Measurements from ENCODE around the gene TMEM212. TPM values are rescaled to one million over a fixed set of nuclear protein-coding genes. Genes with fewer than 3 reads are reported as not detected.

The TMEM212 gene
- total and polyA plus RNA-seq, 2 of the 13 experiments (the other 11 are each of a cell fraction or from before 2014, with no cell fraction given) = not detected

- TF ChIP-seq ZNF772 (CRISPR knock-in tag; IDR thresholded peaks at IDR 0.05) = 0 out of 2 replicates have a peak, but pooled peaks have one; percentile 67
- TF ChIP-seq SIX4 (CRISPR knock-in tag; IDR thresholded peaks at IDR 0.05) = peak; percentile 88
- peak; percentile 100 for TF ChIP-seq FOXA3 (CRISPR knock-in tag; IDR thresholded peaks at IDR 0.05)
- TF ChIP-seq CBX5 (CRISPR knock-in tag; IDR thresholded peaks at IDR 0.05; ENCODE audit: borderline replicate concordance) = peak; percentile 36; the same call in 1 of the 2 replicates
- TF ChIP-seq NFIB (CRISPR knock-in tag; IDR thresholded peaks at IDR 0.05; ENCODE audit: borderline replicate concordance) = no peak
- 0 out of 2 replicates have a peak, but pooled peaks have one; percentile 76 for TF ChIP-seq GTF3A (CRISPR knock-in tag; conservative IDR thresholded peaks at IDR 0.05)
- 0 out of 2 replicates have a peak, but pooled peaks have one; percentile 31 for TF ChIP-seq ZNF501 (CRISPR knock-in tag; IDR thresholded peaks at IDR 0.05)
- peak; percentile 78; the same call in 1 of the 2 replicates for TF ChIP-seq ZNF564 (CRISPR knock-in tag; IDR thresholded peaks at IDR 0.05)
- TF ChIP-seq ARHGAP35 (CRISPR knock-in tag; IDR thresholded peaks at IDR 0.05; ENCODE audit: borderline replicate concordance) = no peak
- TF ChIP-seq ZNF552 (CRISPR knock-in tag; IDR thresholded peaks at IDR 0.05; ENCODE audit: borderline replicate concordance) = no peak
- peak; percentile 36 for TF ChIP-seq HOXA3 (CRISPR knock-in tag; IDR thresholded peaks at IDR 0.05)
- TF ChIP-seq NR3C1 (CRISPR knock-in tag; IDR thresholded peaks at IDR 0.05) = no peak
- peak in 1 of 2 experiments; percentile 95; a peak in 2 of 4 replicates for TF ChIP-seq KLF16 (CRISPR knock-in tag; IDR thresholded peaks at IDR 0.05)
- TF ChIP-seq ZNF205 (CRISPR knock-in tag; IDR thresholded peaks at IDR 0.05) = peak; percentile 67; the same call in 1 of the 2 replicates
- peak; percentile 52; the same call in 1 of the 2 replicates for TF ChIP-seq ZBTB3 (CRISPR knock-in tag; IDR thresholded peaks at IDR 0.05; ENCODE audit: borderline replicate concordance, low read depth)
- TF ChIP-seq ZBTB4 (CRISPR knock-in tag; IDR thresholded peaks at IDR 0.05; ENCODE audit: borderline replicate concordance) = peak; percentile 77; the same call in 1 of the 2 replicates
- peak; percentile 26; the same call in 1 of the 2 replicates for TF ChIP-seq NKX3-1 (CRISPR knock-in tag; IDR thresholded peaks at IDR 0.05)
- no peak for TF ChIP-seq ZNF335 (CRISPR knock-in tag; IDR thresholded peaks at IDR 0.05)
- TF ChIP-seq NFIC (IDR thresholded peaks at IDR 0.05; ENCODE audit: low read length) = peak; percentile 100
- TF ChIP-seq TRIM22 (IDR thresholded peaks at IDR 0.05) = no peak
- peak; percentile 93 for TF ChIP-seq FOXP1 (IDR thresholded peaks at IDR 0.05)
- peak; percentile 99 for TF ChIP-seq FOXP1 (CRISPR knock-in tag; IDR thresholded peaks at IDR 0.05)
- TF ChIP-seq RARA (CRISPR knock-in tag; IDR thresholded peaks at IDR 0.05) = peak; percentile 97
These were observed 2.1 kb upstream of the TMEM212 start (continued) for GRCh38 chr3:171840811-171841619.

Data from HepG2 (cell line).